Adrenal gland (tissue), 12 donors: ENCODE results near the gene GNPDA1. TPM values are rescaled to one million over a fixed set of nuclear protein-coding genes. Genes with fewer than 3 reads are reported as not detected.

Experiments used
- DNase-seq, 7 donors: peaks; one replicate each; pipeline ENCODE4 v3.0.0-alpha.2; 2019 to 2020
- H3K27ac ChIP-seq, 5 donors: fragments of 200-600 bp; sonication (generic) in 4 of 5; 1 replicate in 3 of 5; 2 replicates in 2 of 5; pipeline versions ENCODE4 v1.5.1 to v1.8.0; 2016 to 2020; ENCODE audit warnings: mild to moderate bottlenecking in 1 of 5
- H3K27me3 ChIP-seq: fragments of 200-600 bp; 2 replicates; pipeline ENCODE4 v1.8.0; 2021
- H3K36me3 ChIP-seq, 2 donors: fragments of 200-600 bp; replicated peaks in 1 of 2; 1 replicate in 1 of 2; 2 replicates in 1 of 2; pipeline versions ENCODE4 v1.5.1 to v1.8.0; 2018 to 2022
- H3K4me1 ChIP-seq, 2 donors: fragments of 200-600 bp; replicated peaks in 1 of 2; 1 replicate in 1 of 2; 2 replicates in 1 of 2; pipeline versions ENCODE4 v1.5.1 to v1.8.0; 2018 to 2021
- H3K4me3 ChIP-seq, 4 donors: fragments of 200-600 bp; sonication (generic) in 3 of 4; one replicate each; pipeline ENCODE4 v1.5.1; 2016 to 2018
- H3K9me3 ChIP-seq, 3 donors: fragments of 200-600 bp; sonication (generic) in 1 of 3; replicated peaks in 1 of 3; 1 replicate in 2 of 3; 2 replicates in 1 of 3; pipeline versions ENCODE4 v1.5.1 to v1.8.0; 2016 to 2021
- CTCF ChIP-seq, 6 experiments: fragments of 450-650 bp in 4 of 6; fragments of 200-600 bp in 2 of 6; sonication (generic) in 1 of 6; IDR thresholded peaks; 1 replicate in 5 of 6; 2 replicates in 1 of 6; pipeline versions ENCODE4 v1.5.1 to v1.8.0; 2016 to 2021; ENCODE audit warnings: antibody characterized with exemption in 6 of 6, mild to moderate bottlenecking in 2 of 6, moderate library complexity in 1 of 6
- POLR2A ChIP-seq, 2 donors: fragments of 450-650 bp; IDR thresholded peaks; one replicate each; pipeline ENCODE4 v1.6.1; 2017; ENCODE audit warnings: antibody characterized with exemption in 2 of 2, mild to moderate bottlenecking in 2 of 2, moderate library complexity in 1 of 2
- WGBS, 4 donors: extraction: QIAGEN DNeasy Blood & Tissue Kit in 2 of 4; methylation state at CpG; one replicate each; pipeline versions ENCODE4 v1.1.5 to v1.1.7; 2013 to 2017; 5-methylcytosine and 5-hydroxymethylcytosine counted together
- intact Hi-C, 2 donors: fragments of 100-400 bp; cut with DNase I; formaldehyde crosslinking; loops; one replicate each; pipeline versions ENCODE4 v1.14.1 to v1.15.0; 2022 to 2023
- polyA plus RNA-seq, 3 donors: library from polyadenylated mRNA; stranded (reverse); fragments of 200-250 nt in 2 of 3; fragments of 350-450 nt in 1 of 3; fragmentation: Illumina TruSeq in 1 of 3; extraction: RNeasy Lipid Tissue Mini Kit (QIAGEN cat#74804) in 1 of 3; gene quantifications; one replicate each; pipeline ENCODE4 v1.2.3, GENCODE V29; 2013 to 2014
- total RNA-seq, 9 donors: library from RNA; depleted of rRNA in 4 of 9; stranded (reverse); fragments of >200 nt in 4 of 9; fragments of 120-200 nt in 1 of 9; fragmentation: NEBNext Ultra II Directional in 1 of 9; extraction: Animal tissue kit (Norgen Biotek cat#: 25700) in 1 of 9; gene quantifications; one replicate each; pipeline versions ENCODE4 v1.1.0 to v1.2.4, GENCODE V29; 2013 to 2023
- donor health status: healthy with polysubstance abuse.
- donor health status: Bipolar disorder and iron deficiency.
- donor health status: DM: yes; HTN: yes; CAD: no.
- donor health status: DM: no; HTN: no; CAD: no.
- donor health status: DM: no; HTN: no; CAD: no.
- donor health status: DM: yes; HTN: yes; CAD: no.

The GNPDA1 gene
- total and polyA plus RNA-seq, 12 donors, result 23.3 to 92.8 (median 58.7) TPM

DNA sequence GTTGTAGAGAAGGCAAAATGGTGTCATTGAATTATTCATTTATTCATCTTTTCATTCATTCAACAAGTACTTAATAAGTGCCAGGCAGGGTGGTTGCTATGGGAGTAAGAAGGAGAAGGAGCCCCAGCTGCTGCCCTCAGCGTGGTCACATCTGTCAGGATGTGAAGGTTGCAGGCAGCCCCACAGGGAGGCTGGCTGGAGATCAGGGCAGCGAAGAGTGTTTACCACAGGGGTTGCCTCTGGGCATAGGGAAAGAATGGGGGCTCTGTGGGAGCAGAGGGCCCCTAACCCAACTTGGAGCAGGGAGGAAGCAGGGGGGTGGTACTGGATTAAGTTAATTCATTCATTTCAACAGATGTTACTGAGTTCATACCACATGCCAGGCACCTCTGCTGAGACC lies 60.8 kb downstream of the GNPDA1 start:
- H3K4me1 ChIP-seq, result peaks cover 0 to 15% of the 10 kb centered on the region in 2 donors
- intact Hi-C loops, result loop anchor here in 1 of 2 donors (10.0 kb wide), 1 partner anchor 67 kb away; no protein-coding TSS in a partner anchor
- 70 to 83% (median 74%) methylated on average over 2 of the region's 2 CpGs for WGBS, 4 donors

GRCh38 chr5:141951332-141951781 lies 61.5 kb downstream of the GNPDA1 start:
- TF ChIP-seq CTCF (IDR thresholded peaks at IDR 0.05) (peak in 2 of 6 experiments; percentile 21 to 24), POLR2A (IDR thresholded peaks at IDR 0.05) (no peak)
- no peak overlapping the region for H3K4me3 ChIP-seq
- WGBS, 4 donors, result 39 to 45% (median 40%) methylated on average over 8 to 9 of the region's 9 CpGs

More for the DNA sequence above, 60.8 kb downstream of the GNPDA1 start:
- TF ChIP-seq POLR2A (IDR thresholded peaks at IDR 0.05) (no peak), CTCF (IDR thresholded peaks at IDR 0.05) (no peak)
- Histone ChIP-seq H3K27me3 (no peaks in the 10 kb centered on the region), H3K27ac (peak overlapping the region in 2 of 5 donors; percentile 17 to 69), H3K36me3 (no peaks in the 10 kb centered on the region), H3K4me3 (no peak overlapping the region), H3K9me3 (no peaks in the 10 kb centered on the region)
- no peak for DNase-seq

More at GRCh38 chr5:141951332-141951781, 61.5 kb downstream of the GNPDA1 start:
- no peaks in the 10 kb centered on the region for H3K36me3 ChIP-seq
- H3K9me3 ChIP-seq, result no peaks in the 10 kb centered on the region
- peak overlapping the region in 3 of 5 donors; percentile 17 to 69 (median 18) for H3K27ac ChIP-seq
- H3K4me1 ChIP-seq, result peaks cover 0 to 22% of the 10 kb centered on the region in 2 donors
- H3K27me3 ChIP-seq, result no peaks in the 10 kb centered on the region
- intact Hi-C loops, result loop anchor here in 1 of 2 donors (10.0 kb wide), 1 partner anchor 67 kb away; no protein-coding TSS in a partner anchor
- peak in 1 of 7 donors; percentile 28 for DNase-seq

Other genes starting within 250 kb of the GNPDA1 start
- gene PCDH1, start 134.6 kb downstream of the GNPDA1 start, total RNA-seq, result 10 to 100 TPM in 4 of 9 donors, 1 to 10 TPM in 5; 3.7 to 16.8 (median 8.9) TPM
- 1 to 10 TPM; 4.6 to 6.1 (median 5.5) TPM for gene PCDH1, start 134.6 kb downstream of the GNPDA1 start, polyA plus RNA-seq
- gene DELE1, start 89.2 kb downstream of the GNPDA1 start, total RNA-seq, result 100 to 1,000 TPM; 102 to 162 (median 115) TPM
- 10 to 100 TPM; 65.2 to 73.2 (median 70.8) TPM for gene DELE1, start 89.2 kb downstream of the GNPDA1 start, polyA plus RNA-seq
- gene PCDH12, start 54.8 kb downstream of the GNPDA1 start, total RNA-seq, result 10 to 100 TPM in 6 of 9 donors, 1 to 10 TPM in 3; 7.3 to 18.4 (median 15.9) TPM
- gene PCDH12, start 54.8 kb downstream of the GNPDA1 start, polyA plus RNA-seq, result 1 to 10 TPM; 3.3 to 4.5 (median 4.0) TPM
- 100 to 1,000 TPM in 3 of 9 donors, 10 to 100 TPM in 6; 71.3 to 185 (median 91.0) TPM for gene RNF14, start 43.9 kb downstream of the GNPDA1 start, total RNA-seq
- gene RNF14, start 43.9 kb downstream of the GNPDA1 start, polyA plus RNA-seq, result 100 to 1,000 TPM in 1 of 3 donors, 10 to 100 TPM in 2; 21.6 to 122 (median 26.2) TPM
- 100 to 1,000 TPM in 3 of 9 donors, 10 to 100 TPM in 6; 70.6 to 313 (median 89.4) TPM for gene NDFIP1, start 95.8 kb upstream of the GNPDA1 start, total RNA-seq
- gene NDFIP1, start 95.8 kb upstream of the GNPDA1 start, polyA plus RNA-seq, result 100 to 1,000 TPM in 1 of 3 donors, 10 to 100 TPM in 2; 26.7 to 121 (median 31.5) TPM